Muscle of leg (tissue), 11 donors: ENCODE data around the gene RYR1. TPM values are rescaled to one million over a fixed set of nuclear protein-coding genes. Genes with fewer than 3 reads are reported as not detected.
"Not testable (repeated sequence)": the region's sequence is repeated elsewhere in the genome, so short reads cannot be mapped to it uniquely, and the experiment has no call there.

Experiments
- DNase-seq: peaks from one replicate; pipeline ENCODE4 v3.0.0; 2013
- H3K27ac ChIP-seq: one replicate; pipeline ENCODE4 v1.5.1; 2013; ENCODE audit warnings: mild to moderate bottlenecking, low read length, control low read depth
- H3K27me3 ChIP-seq: one replicate; pipeline ENCODE4 v1.6.1; 2013; ENCODE audit warnings: low read length; ENCODE audit not compliant: control insufficient read depth, insufficient read depth
- H3K36me3 ChIP-seq: one replicate; pipeline ENCODE4 v1.6.1; 2013; ENCODE audit warnings: low read length; ENCODE audit not compliant: control insufficient read depth, insufficient read depth
- H3K4me1 ChIP-seq: one replicate; pipeline ENCODE4 v1.6.1; 2013; ENCODE audit warnings: low read length; ENCODE audit not compliant: control insufficient read depth, insufficient read depth
- H3K4me3 ChIP-seq: one replicate; pipeline ENCODE4 v1.5.1; 2013; ENCODE audit warnings: low read length, control low read depth
- H3K9me3 ChIP-seq: replicated peaks from 2 replicates; pipeline ENCODE4 v1.6.1; 2013; ENCODE audit warnings: low read depth, low read length; ENCODE audit not compliant: control insufficient read depth
- WGBS: methylation state at CpG from one replicate; pipeline ENCODE4 v1.1.5; 2013; ENCODE audit warnings: missing lambda C conversion rate; ENCODE audit not compliant: insufficient coverage; 5-methylcytosine and 5-hydroxymethylcytosine counted together
- polyA plus RNA-seq, 8 donors: library from polyadenylated mRNA; unstranded; fragments of 120-200 nt; gene quantifications; one replicate each; pipeline versions ENCODE4 v1.2.1 to v1.2.3, GENCODE V29; 2013; ENCODE audit warnings: inconsistent platforms in 1 of 8, low replicate concordance in 1 of 8; ENCODE audit not compliant: insufficient read length in 8 of 8, insufficient read depth in 1 of 8
- total RNA-seq: library from RNA; stranded (reverse); fragments of 120-200 nt; gene quantifications from one replicate; pipeline ENCODE4 v1.2.4, GENCODE V29; 2013

Gene RYR1
- total and polyA plus RNA-seq, 9 donors = 145 to 817 (median 491) TPM

GRCh38 chr19:38511074-38511708 is 77.7 kb downstream of the RYR1 start:
- WGBS = 74% methylated on average over 8 of the region's 10 CpGs
- no peak for DNase-seq
- peaks cover 70% of the 10 kb centered on the region for H3K36me3 ChIP-seq
- no peaks in the 10 kb centered on the region for H3K27me3 ChIP-seq
- H3K27ac ChIP-seq = no peak overlapping the region
- no peaks in the 10 kb centered on the region for H3K9me3 ChIP-seq
- H3K4me3 ChIP-seq = no peak overlapping the region
- H3K4me1 ChIP-seq = no peaks in the 10 kb centered on the region

GRCh38 chr19:38512277-38512676 is 78.8 kb downstream of the RYR1 start:
- H3K9me3 ChIP-seq = no peaks in the 10 kb centered on the region
- DNase-seq = no peak
- peaks cover 74% of the 10 kb centered on the region for H3K36me3 ChIP-seq
- no peak overlapping the region for H3K4me3 ChIP-seq
- 91% methylated on average over 19 of the region's 19 CpGs for WGBS
- no peak overlapping the region for H3K27ac ChIP-seq
- H3K4me1 ChIP-seq = no peaks in the 10 kb centered on the region
- no peaks in the 10 kb centered on the region for H3K27me3 ChIP-seq

GRCh38 chr19:38513156-38513555 is 79.7 kb downstream of the RYR1 start:
- not testable (repeated sequence) for DNase-seq, H3K27me3 ChIP-seq, H3K9me3 ChIP-seq, H3K27ac ChIP-seq, H3K4me1 ChIP-seq, H3K4me3 ChIP-seq
- 88% methylated on average over 4 of the region's 6 CpGs for WGBS
- H3K36me3 ChIP-seq = peaks cover 74% of the 10 kb centered on the region

GRCh38 chr19:38513762-38514167 is 80.3 kb downstream of the RYR1 start:
- H3K4me3 ChIP-seq = no peak overlapping the region
- peaks cover 71% of the 10 kb centered on the region for H3K36me3 ChIP-seq
- no peaks in the 10 kb centered on the region for H3K27me3 ChIP-seq
- no peaks in the 10 kb centered on the region for H3K9me3 ChIP-seq
- no peak overlapping the region for H3K27ac ChIP-seq
- H3K4me1 ChIP-seq = no peaks in the 10 kb centered on the region
- WGBS = 78% methylated on average over 1 of the region's 3 CpGs
- no peak for DNase-seq

GRCh38 chr19:38514812-38515633 is 81.5 kb downstream of the RYR1 start:
- peak; percentile 50 for DNase-seq

GRCh38 chr19:38515896-38516295 is 82.4 kb downstream of the RYR1 start:
- no peaks in the 10 kb centered on the region for H3K27me3 ChIP-seq
- WGBS = 77% methylated on average over 17 of the region's 17 CpGs
- no peak overlapping the region for H3K27ac ChIP-seq
- no peak overlapping the region for H3K4me3 ChIP-seq
- no peaks in the 10 kb centered on the region for H3K9me3 ChIP-seq
- no peak for DNase-seq
- H3K36me3 ChIP-seq = peaks cover 66% of the 10 kb centered on the region
- H3K4me1 ChIP-seq = no peaks in the 10 kb centered on the region

More at GRCh38 chr19:38514812-38515633, 81.5 kb downstream of the RYR1 start:
- no peaks in the 10 kb centered on the region for H3K4me1 ChIP-seq
- WGBS = 21% methylated on average over 22 of the region's 32 CpGs
- no peaks in the 10 kb centered on the region for H3K9me3 ChIP-seq
- H3K36me3 ChIP-seq = peaks cover 71% of the 10 kb centered on the region
- no peak overlapping the region for H3K27ac ChIP-seq
- no peaks in the 10 kb centered on the region for H3K27me3 ChIP-seq
- no peak overlapping the region for H3K4me3 ChIP-seq

GRCh38 chr19:38516802-38517201 is 83.3 kb downstream of the RYR1 start:
- H3K4me3 ChIP-seq = no peak overlapping the region
- H3K36me3 ChIP-seq = peaks cover 63% of the 10 kb centered on the region
- no peaks in the 10 kb centered on the region for H3K27me3 ChIP-seq
- peak overlapping the region; percentile 6 for H3K27ac ChIP-seq
- WGBS = 82% methylated on average over 6 of the region's 6 CpGs
- no peaks in the 10 kb centered on the region for H3K4me1 ChIP-seq
- no peak for DNase-seq
- H3K9me3 ChIP-seq = no peaks in the 10 kb centered on the region

GRCh38 chr19:38517321-38517720 is 83.8 kb downstream of the RYR1 start:
- no peaks in the 10 kb centered on the region for H3K9me3 ChIP-seq
- no peak overlapping the region for H3K4me3 ChIP-seq
- H3K27me3 ChIP-seq = no peaks in the 10 kb centered on the region
- 88% methylated on average over 20 of the region's 21 CpGs for WGBS
- H3K27ac ChIP-seq = no peak overlapping the region
- no peak for DNase-seq
- no peaks in the 10 kb centered on the region for H3K4me1 ChIP-seq
- H3K36me3 ChIP-seq = peaks cover 61% of the 10 kb centered on the region

- not testable (repeated sequence) for H3K4me1 ChIP-seq, DNase-seq, H3K27ac ChIP-seq
Observed at GRCh38 chr19:38517980-38518379, 84.5 kb downstream of the RYR1 start.

GRCh38 chr19:38519168-38519567 is 85.7 kb downstream of the RYR1 start:
- Histone ChIP-seq H3K4me1 (no peaks in the 10 kb centered on the region), H3K27ac (no peak overlapping the region), H3K4me3 (no peak overlapping the region), H3K27me3 (no peaks in the 10 kb centered on the region), H3K36me3 (peaks cover 67% of the 10 kb centered on the region), H3K9me3 (no peaks in the 10 kb centered on the region)
- 83% methylated on average over 26 of the region's 26 CpGs for WGBS
- no peak for DNase-seq

More at GRCh38 chr19:38517980-38518379, 84.5 kb downstream of the RYR1 start:
- H3K9me3 ChIP-seq, H3K27me3 ChIP-seq, H3K4me3 ChIP-seq: not testable (repeated sequence)
- 80% methylated on average over 1 of the region's 1 CpG for WGBS
- peaks cover 60% of the 10 kb centered on the region for H3K36me3 ChIP-seq
